NCI-H128 (cell line): ENCODE measurements around the gene GULP1.

Experiments used
- DNase-seq: peaks from one replicate; lab custom pipeline; 2025; ENCODE audit not compliant: unreplicated experiment; lab: John Stamatoyannopoulos, UW

GULP1 gene

GRCh38 chr2:188629753-188630527, 338.3 kb downstream of the GULP1 start:
- DNase-seq = no peak

DNA sequence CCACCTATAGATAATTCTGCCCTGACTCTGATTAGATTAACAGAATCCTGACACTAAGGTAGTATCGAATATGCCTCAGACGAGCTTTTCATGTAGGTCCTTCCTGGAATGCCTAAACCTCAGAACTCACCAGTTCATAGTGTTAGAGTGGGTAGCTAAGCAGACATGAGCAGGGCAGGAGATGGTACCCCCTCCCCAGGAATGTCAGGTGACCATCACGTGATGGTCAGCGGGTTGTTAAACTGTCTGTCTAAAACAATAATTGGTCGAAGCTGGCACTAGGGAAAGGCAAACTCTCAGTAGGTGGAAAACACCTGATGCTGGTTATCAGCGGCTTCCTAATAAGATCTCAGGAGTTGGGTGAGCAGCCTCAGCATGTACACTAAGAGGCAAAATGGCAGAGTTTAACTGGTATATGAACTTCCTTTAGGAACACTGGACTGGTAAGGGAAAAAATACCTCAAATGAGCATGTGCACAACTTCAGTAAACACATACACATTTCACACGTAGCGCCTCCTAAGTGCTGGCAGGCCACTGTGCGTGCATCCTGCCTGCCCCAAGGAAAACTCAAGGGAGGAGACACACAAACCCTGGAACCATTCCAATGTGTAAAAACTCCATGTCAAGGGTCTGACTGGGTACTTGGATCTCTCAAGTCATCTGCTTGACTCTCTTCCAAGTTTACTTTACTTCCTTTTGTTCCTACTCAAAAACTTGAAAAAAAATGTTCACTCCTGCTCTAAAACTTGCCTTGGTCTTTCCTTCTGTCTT, 339.5 kb downstream of the GULP1 start:
- no peak for DNase-seq

- DNase-seq = no peak
Observed at GRCh38 chr2:188634656-188635055, 343.0 kb downstream of the GULP1 start.
